Mucosa of rectum (tissue), 2 donors: ENCODE data around the gene PARD6B.
"Not testable (repeated sequence)": the region's sequence is repeated elsewhere in the genome, so short reads cannot be mapped to it uniquely, and the experiment has no call there.

Source experiments
- H3K27ac ChIP-seq, 2 donors: one replicate each; pipeline ENCODE4 v1.7.0; 2013; ENCODE audit warnings: inconsistent platforms in 2 of 2, low read depth in 2 of 2, low read length in 2 of 2
- H3K27me3 ChIP-seq, 2 donors: one replicate each; pipeline ENCODE4 v1.7.0; 2013; ENCODE audit warnings: low read length in 2 of 2; ENCODE audit not compliant: control insufficient read depth in 2 of 2, insufficient read depth in 2 of 2
- H3K36me3 ChIP-seq, 2 donors: one replicate each; pipeline ENCODE4 v1.7.0; 2013; ENCODE audit warnings: low read length in 2 of 2; ENCODE audit not compliant: control insufficient read depth in 2 of 2, insufficient read depth in 2 of 2
- H3K4me1 ChIP-seq, 2 donors: one replicate each; pipeline ENCODE4 v1.7.0; 2013; ENCODE audit warnings: low read length in 2 of 2, mild to moderate bottlenecking in 1 of 2; ENCODE audit not compliant: control insufficient read depth in 2 of 2, insufficient read depth in 2 of 2
- H3K4me3 ChIP-seq, 2 donors: one replicate each; pipeline ENCODE4 v1.7.0; 2013; ENCODE audit warnings: low read length in 2 of 2
- H3K9ac ChIP-seq, 2 donors: one replicate each; pipeline ENCODE4 v1.7.0; 2013; ENCODE audit warnings: low read length in 2 of 2, low read depth in 1 of 2, mild to moderate bottlenecking in 1 of 2
- H3K9me3 ChIP-seq, 2 donors: one replicate each; pipeline ENCODE4 v1.7.0; 2013; ENCODE audit warnings: low read length in 2 of 2; ENCODE audit not compliant: control insufficient read depth in 2 of 2
- donor health status: healthy.
- donor health status: Normal muscosa, but diverticular disease.

PARD6B gene

DNA sequence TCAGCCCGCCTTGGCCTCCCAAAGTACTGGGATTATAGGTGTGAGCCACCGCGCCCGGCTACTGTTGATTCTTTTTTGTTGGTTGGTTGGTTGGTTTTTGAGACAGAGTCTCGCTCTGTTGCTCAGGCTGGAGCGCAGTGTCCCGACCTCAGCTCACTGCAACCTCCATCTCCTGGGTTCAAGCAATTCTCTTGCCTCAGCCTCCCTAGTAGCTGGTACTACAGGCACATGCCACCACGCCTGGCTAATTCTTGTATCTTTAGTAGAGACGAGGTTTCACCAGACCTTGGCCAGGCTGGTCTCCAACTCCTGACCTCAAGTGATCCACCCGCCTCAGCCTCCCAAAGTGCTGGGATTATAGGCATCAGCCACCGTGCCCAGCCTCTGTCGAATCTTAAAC lies 17.0 kb upstream of the PARD6B start:
- not testable (repeated sequence) for H3K36me3 ChIP-seq, H3K27me3 ChIP-seq, H3K4me1 ChIP-seq, H3K4me3 ChIP-seq, H3K27ac ChIP-seq, H3K9ac ChIP-seq, H3K9me3 ChIP-seq

- no peak overlapping the region for H3K27ac ChIP-seq
- H3K4me3 ChIP-seq = no peak overlapping the region
- H3K36me3 ChIP-seq = no peaks in the 10 kb centered on the region
- H3K9me3 ChIP-seq = no peaks in the 10 kb centered on the region
- no peak overlapping the region for H3K9ac ChIP-seq
- no peaks in the 10 kb centered on the region for H3K4me1 ChIP-seq
- H3K27me3 ChIP-seq = no peaks in the 10 kb centered on the region
Measured at GRCh38 chr20:50715694-50716093, 15.7 kb upstream of the PARD6B start.

DNA sequence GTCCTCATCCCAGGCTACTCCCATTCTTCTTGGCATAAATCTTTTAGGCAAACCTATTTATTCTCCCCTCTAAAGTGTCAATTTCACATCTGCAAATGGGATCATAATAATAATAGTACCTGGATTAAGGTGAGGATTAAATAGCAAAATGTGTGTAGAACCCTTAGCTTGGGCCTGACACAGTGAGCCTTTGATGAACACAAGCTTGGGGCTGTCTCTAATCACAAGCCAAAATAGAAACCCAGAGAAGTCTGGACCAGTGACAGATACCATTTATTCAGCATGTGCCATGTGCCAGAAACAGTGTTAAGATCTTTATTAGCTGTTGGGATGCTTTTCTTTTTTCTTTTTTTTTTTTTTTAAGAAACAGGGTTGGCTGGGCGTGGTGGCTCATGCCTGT lies 14.9 kb upstream of the PARD6B start:
- Histone ChIP-seq H3K4me3 (no peak overlapping the region), H3K9ac (no peak overlapping the region), H3K36me3 (no peaks in the 10 kb centered on the region), H3K4me1 (no peaks in the 10 kb centered on the region), H3K9me3 (no peaks in the 10 kb centered on the region), H3K27me3 (no peaks in the 10 kb centered on the region), H3K27ac (no peak overlapping the region)

DNA sequence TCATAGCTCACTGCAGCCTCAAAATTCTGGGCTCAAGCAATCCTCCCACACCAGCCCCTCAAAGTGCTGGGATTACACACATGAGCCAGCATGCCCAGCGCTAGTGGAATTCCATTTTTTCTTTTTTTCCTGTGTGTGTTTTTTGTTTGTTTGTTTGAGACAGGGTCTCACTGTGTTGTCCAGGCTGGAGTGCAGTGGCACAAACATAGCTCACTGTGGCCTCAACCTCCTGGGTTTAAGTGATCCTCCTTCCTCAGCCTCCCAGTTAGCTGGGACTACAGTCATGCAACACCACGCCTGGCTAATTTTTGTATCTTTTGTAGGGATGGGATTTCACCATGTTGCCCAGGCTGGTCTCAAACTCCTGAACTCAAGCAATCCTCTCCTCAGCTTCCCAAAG lies 14.1 kb upstream of the PARD6B start:
- H3K36me3 ChIP-seq = no peaks in the 10 kb centered on the region
- no peak overlapping the region for H3K27ac ChIP-seq
- H3K4me3 ChIP-seq = no peak overlapping the region
- no peaks in the 10 kb centered on the region for H3K4me1 ChIP-seq
- H3K9ac ChIP-seq = no peak overlapping the region
- H3K27me3 ChIP-seq = no peaks in the 10 kb centered on the region
- no peaks in the 10 kb centered on the region for H3K9me3 ChIP-seq

DNA sequence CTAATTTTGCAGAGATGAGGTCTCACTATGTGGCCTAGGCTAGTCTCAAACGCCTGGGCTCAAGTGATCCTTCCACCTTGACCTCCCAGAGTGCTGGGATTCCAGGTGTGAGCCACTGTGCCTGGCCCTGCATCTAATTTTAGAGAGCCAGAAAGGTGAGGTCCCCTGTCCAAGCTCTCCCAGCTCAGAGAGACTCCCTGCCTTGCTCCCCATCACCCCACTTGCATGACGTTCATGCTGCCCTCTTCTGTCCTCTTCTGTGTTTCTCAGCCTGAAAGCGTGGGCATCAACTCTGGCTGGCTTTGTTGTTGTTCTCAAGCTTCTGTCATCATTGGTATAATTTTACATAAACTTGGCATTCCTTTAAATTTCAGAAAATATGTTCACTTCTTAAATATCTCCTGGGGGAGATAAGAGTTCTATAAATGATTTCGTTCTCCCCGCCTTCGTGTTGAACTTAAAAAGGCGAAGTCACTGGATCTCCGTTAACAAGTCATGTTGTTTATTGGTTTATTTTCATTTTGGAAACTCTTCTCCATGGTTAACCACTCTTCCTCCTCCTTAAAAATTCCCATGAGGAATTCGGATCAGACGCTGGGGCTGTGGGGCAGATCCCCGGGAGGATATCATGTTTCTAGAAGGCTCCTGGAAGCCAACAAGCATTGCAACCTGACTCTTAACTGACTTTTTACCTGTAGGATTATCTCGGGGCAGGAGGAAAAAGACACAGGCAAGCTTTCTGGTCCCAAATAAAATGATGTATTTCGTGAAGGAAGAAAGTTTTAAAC lies 13.2 kb upstream of the PARD6B start:
- Histone ChIP-seq H3K27ac (no peak overlapping the region), H3K4me3 (no peak overlapping the region), H3K27me3 (no peaks in the 10 kb centered on the region), H3K4me1 (no peaks in the 10 kb centered on the region), H3K36me3 (no peaks in the 10 kb centered on the region), H3K9me3 (no peaks in the 10 kb centered on the region), H3K9ac (no peak overlapping the region)

DNA sequence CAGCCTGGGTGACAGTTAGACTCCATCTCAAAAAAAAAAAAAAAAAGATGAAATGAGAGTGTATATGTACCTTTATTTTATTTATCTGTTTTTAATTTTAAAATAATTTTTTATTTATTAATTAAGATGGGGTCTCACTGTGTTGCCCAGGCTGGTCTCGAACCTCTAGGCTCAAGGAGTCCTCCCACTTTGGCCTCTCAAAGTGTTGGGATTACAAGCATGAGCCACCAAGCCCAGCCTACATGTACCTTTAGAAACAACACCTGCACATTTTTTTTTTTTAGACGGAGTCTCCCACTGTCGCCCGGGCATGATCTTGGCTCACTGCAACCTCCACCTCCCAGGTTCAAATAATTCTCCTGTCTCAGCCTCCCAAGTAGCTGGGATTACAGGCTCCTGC lies 12.1 kb upstream of the PARD6B start:
- Histone ChIP-seq H3K4me1 (no peaks in the 10 kb centered on the region), H3K27ac (no peak overlapping the region), H3K9me3 (no peaks in the 10 kb centered on the region), H3K36me3 (no peaks in the 10 kb centered on the region), H3K4me3 (no peak overlapping the region), H3K9ac (no peak overlapping the region), H3K27me3 (no peaks in the 10 kb centered on the region)

- H3K9me3 ChIP-seq = no peaks in the 10 kb centered on the region
- H3K27me3 ChIP-seq = no peaks in the 10 kb centered on the region
- H3K4me1 ChIP-seq = no peaks in the 10 kb centered on the region
- H3K27ac ChIP-seq = no peak overlapping the region
- H3K9ac ChIP-seq = no peak overlapping the region
- no peak overlapping the region for H3K4me3 ChIP-seq
- H3K36me3 ChIP-seq = no peaks in the 10 kb centered on the region
Measured at GRCh38 chr20:50720026-50720425, 11.4 kb upstream of the PARD6B start.

DNA sequence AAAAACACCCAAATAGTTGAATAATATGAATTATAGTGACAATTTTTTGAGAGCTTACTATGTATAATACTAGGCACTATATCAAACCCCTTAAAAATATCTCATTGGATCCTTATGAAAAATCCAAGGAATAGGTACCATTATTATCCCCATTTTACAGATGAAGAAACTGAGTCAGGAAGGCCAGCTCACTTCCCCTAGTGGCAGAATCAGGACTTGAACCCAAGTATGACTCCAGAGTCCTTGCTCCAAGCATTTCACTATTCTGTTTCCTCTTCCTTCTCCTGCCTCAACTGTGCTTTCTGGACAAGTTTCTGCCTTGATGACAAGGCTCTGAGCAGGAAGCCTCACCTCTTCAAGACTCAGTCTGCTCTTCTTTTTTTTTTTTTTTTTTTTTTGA lies 10.8 kb upstream of the PARD6B start:
- Histone ChIP-seq H3K9ac (no peak overlapping the region), H3K27me3 (no peaks in the 10 kb centered on the region), H3K27ac (no peak overlapping the region), H3K36me3 (no peaks in the 10 kb centered on the region), H3K4me1 (no peaks in the 10 kb centered on the region), H3K9me3 (no peaks in the 10 kb centered on the region), H3K4me3 (no peak overlapping the region)

DNA sequence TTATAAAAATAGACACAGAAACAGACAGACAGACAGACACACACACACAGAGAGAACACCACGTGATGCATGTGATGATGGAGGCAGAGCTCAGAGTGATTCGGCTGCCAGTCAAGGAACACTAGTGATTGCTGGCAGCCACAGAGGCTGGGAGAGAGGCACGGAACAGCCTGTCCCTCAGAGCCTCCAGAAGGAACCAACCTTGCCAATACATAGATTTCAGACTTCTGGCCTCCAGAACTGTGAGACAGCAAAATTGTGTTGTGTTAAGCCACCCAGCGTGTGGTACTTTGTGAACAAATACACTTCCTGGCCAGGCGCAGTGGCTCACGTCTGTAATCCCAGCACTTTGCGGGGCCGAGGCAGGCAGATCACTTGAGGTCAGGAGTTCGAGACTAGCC lies 9.5 kb upstream of the PARD6B start:
- H3K36me3 ChIP-seq = no peaks in the 10 kb centered on the region
- H3K27me3 ChIP-seq = no peaks in the 10 kb centered on the region
- no peak overlapping the region for H3K4me3 ChIP-seq
- no peaks in the 10 kb centered on the region for H3K4me1 ChIP-seq
- no peaks in the 10 kb centered on the region for H3K9me3 ChIP-seq
- no peak overlapping the region for H3K9ac ChIP-seq
- no peak overlapping the region for H3K27ac ChIP-seq

DNA sequence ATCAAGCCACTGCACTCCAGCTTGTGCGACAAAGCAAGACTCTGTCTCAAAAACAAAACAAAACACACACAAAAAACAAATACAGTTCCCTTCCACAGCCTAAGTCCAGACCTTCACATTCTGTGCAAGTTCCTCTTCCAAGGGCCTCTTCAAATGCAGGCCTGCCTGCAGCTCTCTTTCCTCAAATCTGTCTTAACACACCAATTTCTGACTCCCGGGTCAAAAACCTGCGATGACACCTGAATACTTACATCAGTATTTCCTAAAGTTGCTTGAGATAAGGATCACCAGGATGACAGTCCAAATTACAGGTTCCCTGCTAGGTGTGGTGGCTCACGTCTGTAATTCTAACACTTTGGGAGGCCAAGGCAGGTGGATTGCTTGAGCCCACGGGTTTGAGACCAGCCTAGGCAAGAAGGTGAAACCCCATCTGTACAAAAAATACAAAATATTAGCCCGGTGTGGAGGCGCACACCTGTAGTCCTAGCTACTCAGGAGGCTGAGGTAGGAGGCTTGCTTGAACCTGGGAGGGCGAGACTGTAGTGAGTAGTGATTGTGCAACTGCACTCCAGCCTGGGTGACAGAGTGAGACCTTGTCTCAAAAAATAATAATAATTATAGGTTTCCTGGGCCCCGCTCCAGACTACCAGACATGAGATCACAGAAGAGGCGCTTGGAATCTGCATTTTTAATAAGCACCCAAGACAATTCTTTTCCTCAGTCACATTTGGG lies 8.8 kb upstream of the PARD6B start:
- no peaks in the 10 kb centered on the region for H3K4me1 ChIP-seq

More for the DNA sequence above, 8.8 kb upstream of the PARD6B start:
- Histone ChIP-seq H3K9me3 (no peaks in the 10 kb centered on the region), H3K4me3 (no peak overlapping the region), H3K27me3 (no peaks in the 10 kb centered on the region), H3K9ac (no peak overlapping the region), H3K27ac (no peak overlapping the region), H3K36me3 (no peaks in the 10 kb centered on the region)
